HEK293T (cell line): Measurements from ENCODE around the gene TWSG1.

Experiments used
- BHLHE40 ChIP-seq: fragments of 450-650 bp; IDR thresholded peaks from 2 replicates; pipeline ENCODE4 v1.6.1; 2016; ENCODE audit warnings: mild to moderate bottlenecking, moderate library complexity, borderline replicate concordance
- FOXK2 ChIP-seq: fragments of 450-650 bp; IDR thresholded peaks from 2 replicates; pipeline ENCODE4 v1.6.1; 2016; ENCODE audit warnings: mild to moderate bottlenecking
- FOXM1 ChIP-seq: fragments of 450-650 bp; IDR thresholded peaks from 2 replicates; pipeline ENCODE4 v1.6.1; 2017; ENCODE audit warnings: mild to moderate bottlenecking, borderline replicate concordance
- PKNOX1 ChIP-seq: fragments of 450-650 bp; IDR thresholded peaks from 2 replicates; pipeline ENCODE4 v1.6.1; 2016
- SUZ12 ChIP-seq: fragments of 450-650 bp; IDR thresholded peaks from 2 replicates; pipeline ENCODE4 v1.6.1; 2016; ENCODE audit warnings: mild to moderate bottlenecking
- TARDBP ChIP-seq: fragments of 450-650 bp; IDR thresholded peaks from 2 replicates; pipeline ENCODE4 v1.6.1; 2016

GRCh38 chr18:9364242-9364641 is 29.7 kb downstream of the TWSG1 start:
- TF ChIP-seq SUZ12 (no peak), BHLHE40 (no peak), TARDBP (no peak), PKNOX1 (no peak), FOXK2 (no peak), FOXM1 (no peak)
